ENCODE measurements around the gene ASB15. TPM values are rescaled to one million over a fixed set of nuclear protein-coding genes. Genes with fewer than 3 reads are reported as not detected.

ASB15 gene
- total RNA-seq, 4 donors from 2014 or later = not detected

- ATAC-seq (ENCODE audit: low FRiP score) (no peak), DNase-seq (ENCODE audit: low spot score) (no peak)
- TF ChIP-seq CTCF (IDR thresholded peaks at IDR 0.05) = no peak
Observed at GRCh38 chr7:123573341-123573740, 28.3 kb upstream of the ASB15 start.

GRCh38 chr7:123573896-123574467, 27.6 kb upstream of the ASB15 start:
- no peak for DNase-seq (ENCODE audit: low spot score)
- TF ChIP-seq CTCF (IDR thresholded peaks at IDR 0.05) = no peak
- no peak for ATAC-seq (ENCODE audit: low FRiP score)

- ATAC-seq (ENCODE audit: low FRiP score) (no peak), DNase-seq (ENCODE audit: low spot score) (no peak)
- no peak for TF ChIP-seq CTCF (IDR thresholded peaks at IDR 0.05)
Observed at GRCh38 chr7:123579416-123579815, 22.2 kb upstream of the ASB15 start.

GRCh38 chr7:123580406-123581161, 21.0 kb upstream of the ASB15 start:
- peak; percentile 48 for ATAC-seq (ENCODE audit: low FRiP score)
- no peak for DNase-seq (ENCODE audit: low spot score)
- TF ChIP-seq CTCF (IDR thresholded peaks at IDR 0.05) = no peak

GRCh38 chr7:123581162-123581459, 20.5 kb upstream of the ASB15 start:
- ATAC-seq (ENCODE audit: low FRiP score) (no peak), DNase-seq (ENCODE audit: low spot score) (no peak)
- no peak for TF ChIP-seq CTCF (IDR thresholded peaks at IDR 0.05)

- DNase-seq (ENCODE audit: low spot score) = no peak
- TF ChIP-seq CTCF (IDR thresholded peaks at IDR 0.05) = no peak
- no peak for ATAC-seq (ENCODE audit: low FRiP score)
Observed at GRCh38 chr7:123583821-123584220, 17.8 kb upstream of the ASB15 start.

GRCh38 chr7:123588376-123588775, 13.2 kb upstream of the ASB15 start:
- no peak for DNase-seq (ENCODE audit: low spot score)
- no peak for ATAC-seq (ENCODE audit: low FRiP score)
- no peak for TF ChIP-seq CTCF (IDR thresholded peaks at IDR 0.05)
